ENCODE measurements around the gene HYDIN. TPM values are rescaled to one million over a fixed set of nuclear protein-coding genes. Genes with fewer than 3 reads are reported as not detected.

Gene HYDIN
- total and polyA plus RNA-seq, 7 donors, result under 0.01 to 7.5 (median 1.6) TPM; not detected in 1

DNA sequence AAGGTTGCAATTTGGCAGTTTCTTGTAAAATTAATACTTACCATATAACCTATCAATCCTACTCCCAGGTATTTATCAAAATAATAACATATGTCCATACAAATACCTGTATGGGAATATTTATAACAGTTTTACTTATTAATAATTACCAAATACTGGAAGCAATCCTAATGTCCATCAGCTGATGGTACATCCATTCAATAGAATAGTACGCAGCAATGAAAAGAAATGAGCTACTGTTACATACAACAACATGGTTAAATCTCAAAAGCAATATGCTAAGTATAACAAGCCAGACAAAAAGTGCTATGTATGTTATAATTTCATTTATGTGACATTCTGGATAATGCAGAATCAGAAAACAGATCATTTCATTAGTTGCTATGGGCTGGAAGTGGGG, 1.2 kb downstream of the HYDIN start:
- Histone ChIP-seq H3K9me3 (peaks cover 0 to 9% (median 5%) of the 10 kb centered on the region in 4 donors), H3K4me1 (no peaks in the 10 kb centered on the region), H3K4me3 (no peak overlapping the region), H3K27me3 (peaks cover 0 to 22% (median 7%) of the 10 kb centered on the region in 3 donors), H3K27ac (no peak overlapping the region), H3K36me3 (no peaks in the 10 kb centered on the region)
- no peak for TF ChIP-seq POLR2AphosphoS5 (IDR thresholded peaks at IDR 0.05)
- no peak for TF ChIP-seq POLR2A (IDR thresholded peaks at IDR 0.05)
- no peak for TF ChIP-seq EP300 (IDR thresholded peaks at IDR 0.05)
- DNase-seq, result no peak
- WGBS, 2 donors, result 88 to 94% methylated on average over 1 of the region's 1 CpG
- intact Hi-C loops (cut with DNase I), result no loop called here

DNA sequence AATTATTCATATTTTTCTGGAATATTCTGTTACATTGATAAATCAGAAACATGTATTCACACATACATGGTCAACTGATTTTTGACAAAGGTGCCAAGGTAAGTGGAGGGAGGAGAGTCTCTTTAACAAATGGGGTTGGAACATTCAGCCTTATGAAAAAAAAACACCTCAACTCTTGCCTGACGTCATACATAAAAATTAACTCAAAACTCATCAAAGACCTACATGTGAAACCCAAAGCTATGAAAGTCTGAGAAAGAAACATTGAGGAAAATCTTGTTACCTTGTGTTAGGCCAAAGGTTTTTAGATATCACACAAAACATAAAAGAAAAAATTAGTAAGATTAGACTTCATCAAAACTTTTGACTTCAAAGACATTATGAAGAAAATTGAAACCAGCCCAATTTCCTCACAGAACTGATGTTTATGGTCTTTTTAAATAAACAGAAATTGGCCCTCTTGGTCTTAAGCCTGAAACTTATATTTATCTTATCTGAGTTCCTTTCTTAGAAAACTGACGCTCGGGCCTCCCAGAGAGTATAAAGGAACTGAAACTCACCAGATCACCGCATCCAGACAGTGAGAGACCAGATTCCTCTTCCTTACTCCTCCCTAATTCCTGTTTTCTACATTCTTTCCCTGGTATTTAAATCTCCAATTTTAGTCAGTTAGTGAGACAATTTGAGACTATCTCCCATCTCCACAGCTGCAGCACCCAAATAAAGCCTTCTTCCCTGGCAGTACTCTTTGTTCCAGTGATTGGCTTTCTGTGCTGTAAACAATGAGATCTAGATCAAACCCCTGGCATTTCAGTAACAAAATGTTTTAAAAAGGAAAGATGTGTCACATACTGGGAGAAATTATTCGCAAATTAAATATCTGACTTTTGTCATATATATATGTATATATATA, 4.0 kb downstream of the HYDIN start:
- no peaks in the 10 kb centered on the region for H3K36me3 ChIP-seq
- no peak for DNase-seq
- WGBS, 2 donors, result 72 to 79% methylated on average over 5 of the region's 5 CpGs
- H3K4me3 ChIP-seq, result no peak overlapping the region
- no peaks in the 10 kb centered on the region for H3K4me1 ChIP-seq
- H3K9me3 ChIP-seq, result peaks cover 0 to 21% (median 7%) of the 10 kb centered on the region in 4 donors
- H3K27me3 ChIP-seq, result peaks cover 0 to 20% (median 7%) of the 10 kb centered on the region in 3 donors
- TF ChIP-seq EP300 (IDR thresholded peaks at IDR 0.05) (no peak), POLR2AphosphoS5 (IDR thresholded peaks at IDR 0.05) (no peak), POLR2A (IDR thresholded peaks at IDR 0.05) (no peak)
- TF ChIP-seq, protein P1, sequence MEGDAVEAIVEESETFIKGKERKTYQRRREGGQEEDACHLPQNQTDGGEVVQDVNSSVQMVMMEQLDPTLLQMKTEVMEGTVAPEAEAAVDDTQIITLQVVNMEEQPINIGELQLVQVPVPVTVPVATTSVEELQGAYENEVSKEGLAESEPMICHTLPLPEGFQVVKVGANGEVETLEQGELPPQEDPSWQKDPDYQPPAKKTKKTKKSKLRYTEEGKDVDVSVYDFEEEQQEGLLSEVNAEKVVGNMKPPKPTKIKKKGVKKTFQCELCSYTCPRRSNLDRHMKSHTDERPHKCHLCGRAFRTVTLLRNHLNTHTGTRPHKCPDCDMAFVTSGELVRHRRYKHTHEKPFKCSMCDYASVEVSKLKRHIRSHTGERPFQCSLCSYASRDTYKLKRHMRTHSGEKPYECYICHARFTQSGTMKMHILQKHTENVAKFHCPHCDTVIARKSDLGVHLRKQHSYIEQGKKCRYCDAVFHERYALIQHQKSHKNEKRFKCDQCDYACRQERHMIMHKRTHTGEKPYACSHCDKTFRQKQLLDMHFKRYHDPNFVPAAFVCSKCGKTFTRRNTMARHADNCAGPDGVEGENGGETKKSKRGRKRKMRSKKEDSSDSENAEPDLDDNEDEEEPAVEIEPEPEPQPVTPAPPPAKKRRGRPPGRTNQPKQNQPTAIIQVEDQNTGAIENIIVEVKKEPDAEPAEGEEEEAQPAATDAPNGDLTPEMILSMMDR (IDR thresholded peaks at IDR 0.05), result no peak
- H3K27ac ChIP-seq, result no peak overlapping the region
- intact Hi-C loops (cut with DNase I), result no loop called here

DNA sequence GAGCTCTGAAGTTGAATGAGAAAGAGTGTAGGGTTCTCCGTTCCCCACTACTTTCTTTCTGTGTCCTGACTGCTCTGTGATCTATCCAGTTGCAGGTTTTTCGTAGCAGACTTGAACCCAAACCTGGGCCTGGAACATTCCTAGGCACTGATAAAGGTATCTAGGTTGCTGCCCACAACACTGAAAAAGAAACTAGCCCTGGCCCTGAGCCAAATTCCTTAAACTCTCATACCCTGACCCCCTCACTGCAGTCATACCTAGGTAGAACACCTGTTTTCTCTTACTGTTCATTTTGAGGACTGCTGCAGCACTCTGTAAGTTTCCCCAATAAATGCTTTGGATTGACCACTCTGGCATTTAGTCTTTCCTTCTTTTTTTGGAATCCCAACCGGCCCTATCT, 5.4 kb downstream of the HYDIN start:
- Histone ChIP-seq H3K4me3 (no peak overlapping the region), H3K36me3 (no peaks in the 10 kb centered on the region), H3K9me3 (peaks cover 0 to 21% (median 7%) of the 10 kb centered on the region in 4 donors), H3K27me3 (peaks cover 0 to 8% (median 4%) of the 10 kb centered on the region in 3 donors), H3K4me1 (no peaks in the 10 kb centered on the region), H3K27ac (no peak overlapping the region)
- DNase-seq, result no peak
- TF ChIP-seq POLR2A (IDR thresholded peaks at IDR 0.05) (no peak), POLR2AphosphoS5 (IDR thresholded peaks at IDR 0.05) (no peak), EP300 (IDR thresholded peaks at IDR 0.05) (no peak)
- TF ChIP-seq, protein P1 (IDR thresholded peaks at IDR 0.05), result no peak
- 89 to 93% methylated on average over 3 of the region's 3 CpGs for WGBS, 2 donors
- intact Hi-C loops (cut with DNase I), result no loop called here

DNA sequence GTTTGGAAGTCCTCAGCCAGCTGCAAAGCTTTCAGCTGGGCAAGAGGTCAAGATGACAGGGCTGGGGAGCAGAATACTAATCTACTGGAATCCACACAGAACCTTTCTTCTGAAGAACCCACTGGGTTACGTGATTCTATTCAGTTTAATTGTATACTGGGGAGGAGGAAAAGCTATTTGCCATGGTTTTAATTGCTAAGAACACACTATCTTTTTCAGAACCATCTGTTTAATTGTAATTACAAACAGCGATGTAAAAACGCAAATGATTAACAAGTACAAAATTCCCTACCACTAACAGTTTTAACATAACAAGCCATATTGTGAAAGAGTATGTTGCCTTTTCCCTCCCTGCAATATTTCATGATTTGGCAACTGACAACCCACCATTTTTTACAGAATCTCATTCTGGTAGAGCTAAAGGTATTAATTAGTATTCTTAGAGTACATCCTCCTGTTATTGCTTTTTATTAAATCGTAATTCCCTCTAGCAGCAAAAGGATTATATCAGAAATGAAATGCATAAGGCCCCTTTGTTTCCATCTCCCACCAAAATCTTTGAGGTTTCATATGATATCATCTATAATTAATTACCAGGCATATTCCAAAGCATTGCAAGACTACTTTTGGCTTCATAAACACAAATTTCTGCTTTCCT, 12.1 kb downstream of the HYDIN start:
- TF ChIP-seq, protein P1 (IDR thresholded peaks at IDR 0.05), result no peak
- TF ChIP-seq POLR2AphosphoS5 (IDR thresholded peaks at IDR 0.05) (no peak), POLR2A (IDR thresholded peaks at IDR 0.05) (no peak), EP300 (IDR thresholded peaks at IDR 0.05) (no peak)
- no peaks in the 10 kb centered on the region for H3K36me3 ChIP-seq
- WGBS, 2 donors, result 29 to 58% methylated on average over 4 of the region's 4 CpGs
- H3K27me3 ChIP-seq, result no peaks in the 10 kb centered on the region
- peaks cover 0 to 12% (median 2%) of the 10 kb centered on the region in 4 donors for H3K9me3 ChIP-seq
- no peak overlapping the region for H3K4me3 ChIP-seq
- no peak for DNase-seq
- intact Hi-C loops (cut with DNase I), result loop anchor here (10.0 kb wide), 1 partner anchor 136 kb away; the partner anchor contains the start of gene CALB2
- H3K27ac ChIP-seq, result no peak overlapping the region
- H3K4me1 ChIP-seq, result no peaks in the 10 kb centered on the region

DNA sequence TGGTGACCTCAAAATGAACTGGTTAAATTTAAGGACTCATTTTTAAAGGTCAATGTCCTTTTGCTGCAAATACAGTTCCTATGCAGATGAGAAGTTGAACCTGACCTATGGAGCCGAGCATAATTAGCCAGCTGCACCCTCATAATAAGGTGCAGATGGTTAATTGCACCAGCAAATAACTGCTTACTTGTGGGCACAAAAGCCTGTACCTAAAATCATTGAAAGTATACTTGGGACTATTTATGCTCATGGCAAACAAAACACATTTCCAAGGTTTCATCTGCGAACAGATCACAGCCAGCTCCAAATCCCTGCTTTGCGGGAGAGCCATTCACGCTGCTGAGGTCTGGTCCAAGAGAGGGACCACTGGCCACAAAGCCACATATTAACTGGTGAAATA, 13.0 kb downstream of the HYDIN start:
- intact Hi-C loops (cut with DNase I), result loop anchor here (10.0 kb wide), 1 partner anchor 137 kb away; the partner anchor contains the start of gene CALB2
- TF ChIP-seq POLR2AphosphoS5 (IDR thresholded peaks at IDR 0.05) (no peak), POLR2A (IDR thresholded peaks at IDR 0.05) (no peak), EP300 (IDR thresholded peaks at IDR 0.05) (no peak)
- TF ChIP-seq, protein P1 (IDR thresholded peaks at IDR 0.05), result no peak
- no peak for DNase-seq
- Histone ChIP-seq H3K27ac (no peak overlapping the region), H3K9me3 (peaks cover 0 to 6% (median 2%) of the 10 kb centered on the region in 4 donors), H3K27me3 (no peaks in the 10 kb centered on the region), H3K36me3 (no peaks in the 10 kb centered on the region), H3K4me3 (no peak overlapping the region), H3K4me1 (no peaks in the 10 kb centered on the region)
- 67 to 78% methylated on average over 4 of the region's 4 CpGs for WGBS, 2 donors

Data from sigmoid colon (tissue), 7 donors.